GM19238 (cell line): Measurements from ENCODE around the gene SETDB1.

Experiments
- DNase-seq: peaks from one replicate; pipeline ENCODE4 v3.0.0; 2011; ENCODE audit warnings: low spot score; ENCODE audit not compliant: insufficient read length

SETDB1 gene

DNA sequence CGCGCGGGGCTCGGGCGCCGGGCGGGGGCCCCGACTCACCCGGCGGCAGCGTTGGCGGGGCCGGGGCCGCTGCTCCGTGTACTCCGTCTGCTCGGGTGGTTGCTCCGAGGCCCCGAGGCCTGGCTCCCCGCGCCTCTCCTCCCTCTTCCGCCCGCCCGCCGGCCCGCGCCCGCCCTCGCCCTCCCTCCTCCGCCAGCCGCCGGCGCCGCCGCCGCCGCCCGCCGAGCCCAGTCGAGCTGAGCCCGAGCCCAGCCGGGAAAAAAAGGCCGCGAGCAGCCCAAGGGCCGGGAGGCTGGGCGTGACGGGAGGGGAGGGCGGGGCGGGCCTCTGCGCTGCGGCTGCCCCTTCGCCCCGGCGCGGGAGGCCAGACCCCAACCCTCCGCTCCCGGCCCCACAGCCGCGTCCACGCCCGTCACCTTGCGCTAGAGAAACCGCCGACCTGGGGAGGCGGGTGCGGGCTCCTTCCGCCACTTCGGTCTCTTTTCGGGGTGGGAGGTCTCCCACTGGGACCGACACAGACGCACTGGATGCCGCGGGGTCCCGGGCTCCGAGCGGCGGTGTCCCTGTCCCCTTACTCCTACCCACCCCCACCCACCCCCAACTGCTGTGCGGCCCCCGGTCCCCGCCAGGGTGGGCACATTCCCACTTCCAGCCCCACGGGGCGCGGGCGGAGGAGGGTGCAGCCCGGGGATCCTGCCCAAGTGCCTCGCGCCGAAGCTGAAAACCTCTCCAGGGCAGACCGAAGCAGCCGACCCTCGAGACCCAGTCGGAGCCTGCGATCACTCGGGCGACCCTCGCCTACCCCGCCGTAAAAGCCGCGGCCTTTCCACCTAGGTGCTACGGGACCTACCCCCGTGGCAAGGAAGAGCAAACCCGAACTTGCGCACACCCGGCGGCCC lies 48.7 kb downstream of the SETDB1 start, which contains the start of gene CERS2:
CERS2 (minus strand) TSS at position 256 of the 899 bp plus-strand sequence. CDS start 5,745 bp downstream, outside the sequence.
- DNase-seq: peak; percentile 74

DNA sequence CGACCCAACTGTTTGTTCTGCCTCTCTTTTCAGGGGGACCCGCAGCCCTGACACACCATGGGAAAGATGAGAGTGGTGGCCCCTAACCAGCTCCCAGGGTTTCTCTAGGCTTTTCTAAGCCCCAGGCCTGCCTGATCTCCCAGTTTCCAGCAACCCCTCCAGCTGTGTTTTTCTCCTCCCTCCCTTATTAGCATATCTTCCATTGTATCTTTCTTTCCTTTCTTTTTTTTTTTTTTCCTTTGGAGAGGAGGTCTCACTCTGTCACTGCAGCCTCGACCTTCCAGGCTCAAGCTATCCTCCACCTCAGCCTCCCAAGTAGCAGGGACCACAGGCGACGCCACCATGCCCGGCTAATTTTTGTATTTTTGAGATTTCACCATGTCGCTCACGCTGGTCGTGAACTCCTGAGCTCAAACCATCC lies 50.2 kb downstream of the SETDB1 start:
- DNase-seq: no peak

- DNase-seq: no peak
These were observed 50.9 kb downstream of the SETDB1 start for GRCh38 chr1:150976879-150977694.

DNA sequence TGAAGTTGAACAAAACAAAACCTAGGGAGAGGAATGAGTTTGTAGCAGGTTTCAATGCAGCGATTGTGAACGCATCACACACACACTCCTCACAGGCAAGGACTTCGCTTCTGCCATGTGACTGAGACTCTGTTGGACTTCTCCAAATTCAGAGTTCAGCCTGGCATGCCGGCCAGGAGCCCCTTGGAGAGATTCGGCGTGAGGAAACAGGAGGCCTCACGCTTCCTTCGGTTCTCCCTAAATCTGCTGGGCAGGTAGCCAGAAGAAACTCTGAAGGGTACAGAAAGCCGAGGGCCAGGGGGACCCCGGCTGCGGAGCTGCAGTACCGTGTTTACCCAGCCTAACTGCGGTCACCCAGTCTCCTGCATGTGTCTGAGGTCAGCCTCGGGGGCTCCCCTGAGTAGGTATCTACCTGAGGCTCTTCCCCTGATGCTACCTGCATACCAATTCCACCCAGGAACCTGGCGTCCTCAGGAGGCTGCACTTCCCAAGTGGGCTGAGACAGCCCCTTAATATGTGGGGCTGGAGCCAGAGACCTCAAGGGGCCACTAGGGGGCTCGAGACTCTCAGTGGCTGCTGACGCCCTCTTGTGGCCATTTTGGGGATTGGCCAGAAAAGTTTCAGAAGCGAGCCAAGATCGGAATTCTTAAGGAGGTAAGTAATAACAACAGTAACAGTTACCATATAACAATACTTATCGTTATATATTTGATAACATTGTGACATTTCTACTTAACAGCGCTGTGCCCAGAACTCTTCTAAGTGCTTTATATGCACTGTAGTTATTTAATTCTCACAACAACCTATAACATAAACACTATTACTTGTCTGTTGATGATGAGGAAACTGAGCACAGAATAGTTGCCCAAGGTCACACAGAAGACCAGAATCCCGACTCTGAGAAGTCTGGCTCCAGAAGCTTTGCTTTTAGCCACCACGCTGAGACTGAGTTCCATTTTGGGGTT lies 53.2 kb downstream of the SETDB1 start:
- DNase-seq: peak; percentile 87

GRCh38 chr1:150981177-150981804 lies 55.1 kb downstream of the SETDB1 start:
- DNase-seq: no peak

- DNase-seq: no peak
These were observed 55.9 kb downstream of the SETDB1 start, which contains the start of gene ANXA9 for GRCh38 chr1:150981805-150982712. TSS of gene ANXA9 (plus strand) at chr1:150982292. CDS start at chr1:150983106, 814 bp downstream.

- no peak for DNase-seq
These were observed 59.1 kb downstream of the SETDB1 start for GRCh38 chr1:150985179-150985825.

DNA sequence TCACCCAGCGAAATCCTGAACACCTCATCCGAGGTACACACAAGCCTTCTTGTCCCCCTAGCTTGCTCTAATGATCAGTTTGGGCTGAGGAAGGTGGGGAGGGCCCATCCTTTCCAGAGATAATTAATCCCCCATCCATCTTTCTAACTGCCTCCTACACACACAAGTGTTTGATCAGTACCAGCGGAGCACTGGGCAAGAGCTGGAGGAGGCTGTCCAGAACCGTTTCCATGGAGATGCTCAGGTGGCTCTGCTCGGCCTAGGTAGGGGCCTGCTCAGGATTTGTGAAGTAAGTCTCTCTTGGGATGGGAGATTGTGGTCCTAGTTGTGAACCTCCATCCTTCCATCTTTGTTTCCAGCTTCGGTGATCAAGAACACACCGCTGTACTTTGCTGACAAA lies 61.8 kb downstream of the SETDB1 start:
- no peak for DNase-seq

DNA sequence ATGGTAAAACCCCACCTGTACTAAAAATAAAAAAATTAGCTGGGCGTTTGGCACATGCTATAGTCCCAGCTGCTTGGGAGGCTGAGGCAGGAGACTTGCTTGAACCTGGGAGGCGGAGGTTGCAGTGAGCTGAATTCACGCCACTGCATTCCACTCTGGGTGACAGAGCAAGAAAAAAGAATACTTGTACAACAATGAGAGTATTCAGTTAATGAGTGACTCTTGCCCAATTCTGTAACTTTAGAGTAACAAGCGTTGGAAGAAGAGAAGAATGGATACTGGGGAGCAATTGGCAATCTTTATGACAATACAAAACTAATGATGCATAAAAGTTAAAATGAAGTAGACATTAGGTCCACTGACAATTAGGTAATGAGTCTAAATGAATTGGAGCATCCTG lies 66.5 kb downstream of the SETDB1 start:
- no peak for DNase-seq

DNA sequence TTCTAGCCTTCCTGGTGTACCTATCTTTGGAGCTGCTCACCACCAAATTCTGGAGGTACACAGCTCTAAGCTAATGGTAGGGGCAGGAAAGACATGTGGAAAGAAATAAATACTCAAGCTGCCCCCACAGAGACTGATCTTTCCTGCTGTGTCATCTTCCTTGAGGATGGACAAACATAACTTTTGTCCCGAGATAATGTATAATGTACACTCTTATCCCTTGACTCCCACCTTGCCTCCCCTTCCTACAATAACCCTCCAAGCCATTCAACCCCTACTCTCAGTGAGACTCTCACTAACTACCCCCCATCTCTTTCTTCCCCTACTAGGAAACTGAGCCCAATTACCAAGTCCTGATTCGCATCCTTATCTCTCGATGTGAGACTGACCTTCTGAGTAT lies 68.1 kb downstream of the SETDB1 start:
- DNase-seq: no peak

- no peak for DNase-seq
These were observed 69.3 kb downstream of the SETDB1 start for GRCh38 chr1:150995460-150995859.

- DNase-seq: no peak
These were observed 69.7 kb downstream of the SETDB1 start for GRCh38 chr1:150995896-150996295.

- no peak for DNase-seq
These were observed 71.1 kb downstream of the SETDB1 start for GRCh38 chr1:150997126-150997872.

GRCh38 chr1:150997949-150998348 lies 71.8 kb downstream of the SETDB1 start:
- no peak for DNase-seq

DNA sequence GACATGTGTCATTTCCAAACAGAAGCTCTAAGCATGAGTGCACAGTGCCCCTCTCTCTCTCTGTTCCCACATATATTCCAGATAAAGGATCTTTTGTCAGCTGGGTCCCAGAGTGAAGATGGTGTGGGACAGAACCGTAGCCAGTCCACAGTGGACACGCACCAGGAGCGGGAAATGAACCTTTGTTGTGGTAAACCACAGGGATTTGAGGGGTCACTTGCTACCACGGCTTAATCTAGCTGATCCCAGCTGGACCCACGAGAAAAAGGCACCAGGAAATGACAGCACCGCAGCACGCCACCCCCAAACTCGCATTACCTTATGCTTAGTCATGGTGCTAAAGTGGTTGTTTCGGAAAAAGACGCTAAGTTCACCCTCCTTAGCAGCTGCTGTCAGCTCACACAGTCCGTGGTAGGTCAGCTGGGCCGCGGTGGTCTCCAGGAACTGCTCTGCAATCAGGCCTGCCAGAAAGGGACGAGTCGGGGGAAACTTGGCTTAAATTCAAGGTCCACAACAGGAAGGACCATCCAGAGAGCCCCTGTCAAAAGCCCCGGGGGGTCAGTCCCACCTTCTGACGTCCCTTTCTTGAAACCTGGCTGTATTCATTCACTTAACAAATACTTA lies 73.0 kb downstream of the SETDB1 start:
- no peak for DNase-seq

DNA sequence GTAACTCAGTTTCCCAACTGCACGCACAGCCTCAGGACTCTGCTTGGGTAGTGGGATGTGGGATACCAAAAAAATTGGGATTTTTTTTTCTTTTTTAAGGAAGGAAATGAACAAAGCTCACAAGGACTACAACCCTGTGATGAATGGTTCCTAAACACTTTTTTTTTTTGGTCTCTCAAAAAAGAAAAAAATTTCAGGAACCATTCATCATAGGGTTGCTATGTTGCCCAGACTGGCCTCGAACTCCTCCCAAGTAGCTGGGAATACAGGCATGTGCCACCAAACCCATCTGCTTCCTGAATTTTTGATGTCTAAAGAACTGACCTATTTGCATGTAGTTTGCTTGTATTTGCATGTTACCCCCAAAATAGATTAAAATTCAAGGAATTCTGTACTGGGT lies 73.8 kb downstream of the SETDB1 start:
- DNase-seq: no peak

GRCh38 chr1:151000408-151000807 lies 74.2 kb downstream of the SETDB1 start:
- DNase-seq: no peak

DNA sequence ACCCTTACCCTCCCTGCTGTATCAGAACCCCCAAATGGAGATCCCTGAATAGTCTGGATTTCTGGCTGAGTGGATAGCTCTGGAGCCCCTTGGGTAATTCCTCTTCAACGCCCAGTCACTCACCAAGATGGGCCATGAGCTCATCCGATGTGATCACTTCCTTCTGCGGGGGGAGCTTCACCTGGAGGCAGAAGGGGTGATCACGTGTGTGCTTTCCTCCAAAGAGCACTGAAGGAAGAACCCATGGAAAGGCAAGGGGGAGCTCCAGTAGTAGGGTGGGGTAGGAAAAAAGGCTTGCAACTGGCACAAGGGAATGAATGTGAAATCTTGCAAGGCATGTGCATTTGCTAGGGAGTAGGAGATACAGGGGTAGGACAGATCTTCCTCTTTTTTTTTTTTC lies 75.4 kb downstream of the SETDB1 start:
- no peak for DNase-seq
